Neuronal stem cell (in vitro differentiated cells): ENCODE results near the gene AGAP1.
A peak's percentile ranks its signal among the peaks of the same experiment; 100 is the strongest.

Source experiments
- DNase-seq: peaks from one replicate; pipeline ENCODE4 v3.0.0-alpha.2; 2013; ENCODE audit warnings: low spot score
- H2AFZ ChIP-seq: one replicate; pipeline ENCODE4 v1.6.1; 2013; ENCODE audit warnings: mild to moderate bottlenecking, low read length, inconsistent platforms
- H2AK5ac ChIP-seq: 2 replicates; pipeline ENCODE4 v1.6.1; 2013; ENCODE audit warnings: low read depth, mild to moderate bottlenecking, inconsistent platforms, low read length, moderate library complexity, mixed read lengths
- H2BK120ac ChIP-seq: 2 replicates; pipeline ENCODE4 v1.6.1; 2013; ENCODE audit warnings: low read depth, mild to moderate bottlenecking, inconsistent platforms, low read length, moderate library complexity, mixed read lengths
- H2BK12ac ChIP-seq: one replicate; pipeline ENCODE4 v1.6.1; 2013; ENCODE audit warnings: low read length, inconsistent platforms
- H2BK15ac ChIP-seq: 2 replicates; pipeline ENCODE4 v1.6.1; 2013; ENCODE audit warnings: mild to moderate bottlenecking, low read length, inconsistent platforms, mixed read lengths
- H2BK5ac ChIP-seq: one replicate; pipeline ENCODE4 v1.6.1; 2013; ENCODE audit warnings: inconsistent platforms, mild to moderate bottlenecking, low read length, moderate library complexity
- H3K14ac ChIP-seq: one replicate; pipeline ENCODE4 v1.6.1; 2013; ENCODE audit warnings: low read length, inconsistent platforms
- H3K18ac ChIP-seq: 2 replicates; pipeline ENCODE4 v1.6.1; 2013; ENCODE audit warnings: low read length, inconsistent platforms
- H3K23ac ChIP-seq: 2 replicates; pipeline ENCODE4 v1.6.1; 2013; ENCODE audit warnings: low read depth, mild to moderate bottlenecking, mixed read lengths, low read length, inconsistent platforms; ENCODE audit not compliant: poor library complexity
- H3K27ac ChIP-seq: replicated peaks from 3 replicates; pipeline ENCODE4 v1.5.1; 2013; ENCODE audit warnings: low read length, inconsistent platforms
- H3K27me3 ChIP-seq, 3 experiments: 2 replicates each; pipeline ENCODE4 v1.6.1; 2013; ENCODE audit warnings: low read length in 3 of 3, mild to moderate bottlenecking in 2 of 3, inconsistent platforms in 1 of 3, low read depth in 1 of 3, mixed read lengths in 1 of 3, moderate library complexity in 1 of 3; ENCODE audit not compliant: control insufficient read depth in 3 of 3, insufficient read depth in 3 of 3
- H3K36me3 ChIP-seq, 2 donors: replicated peaks in 1 of 2; 2 replicates each; pipeline ENCODE4 v1.6.1; 2013; ENCODE audit warnings: low read length in 2 of 2; ENCODE audit not compliant: control insufficient read depth in 2 of 2, insufficient read depth in 2 of 2
- H3K4ac ChIP-seq: 2 replicates; pipeline ENCODE4 v1.6.1; 2013; ENCODE audit warnings: inconsistent platforms, mild to moderate bottlenecking, low read length, moderate library complexity
- H3K4me1 ChIP-seq, 2 donors: 1 replicate in 1 of 2; 2 replicates in 1 of 2; pipeline ENCODE4 v1.6.1; 2013; ENCODE audit warnings: low read length in 2 of 2, low read depth in 1 of 2; ENCODE audit not compliant: control insufficient read depth in 2 of 2, insufficient read depth in 1 of 2
- H3K4me2 ChIP-seq: one replicate; pipeline ENCODE4 v1.6.1; 2013; ENCODE audit warnings: mild to moderate bottlenecking, low read length, inconsistent platforms; ENCODE audit not compliant: insufficient read depth, poor library complexity, severe bottlenecking
- H3K4me3 ChIP-seq, 2 donors: 2 replicates each; pipeline ENCODE4 v1.5.1; 2013; ENCODE audit warnings: low read length in 2 of 2, mild to moderate bottlenecking in 2 of 2, inconsistent platforms in 1 of 2, moderate library complexity in 1 of 2
- H3K79me1 ChIP-seq: one replicate; pipeline ENCODE4 v1.6.1; 2013; ENCODE audit warnings: low read depth, mild to moderate bottlenecking, inconsistent platforms, low read length, moderate library complexity
- H3K9ac ChIP-seq: one replicate; pipeline ENCODE4 v1.6.1; 2013; ENCODE audit warnings: mild to moderate bottlenecking, low read depth, low read length, inconsistent platforms; ENCODE audit not compliant: poor library complexity
- H3K9me3 ChIP-seq, 2 donors: replicated peaks in 1 of 2; 2 replicates each; pipeline versions ENCODE3 to v1.6.1; 2013; ENCODE audit warnings: low read length in 2 of 2, mild to moderate bottlenecking in 2 of 2, inconsistent platforms in 1 of 2, low read depth in 1 of 2, mixed read lengths in 1 of 2, moderate library complexity in 1 of 2; ENCODE audit not compliant: control insufficient read depth in 2 of 2, insufficient read depth in 1 of 2
- H4K8ac ChIP-seq: one replicate; pipeline ENCODE4 v1.6.1; 2013; ENCODE audit warnings: low read depth, mild to moderate bottlenecking, inconsistent platforms, low read length, moderate library complexity
- H4K91ac ChIP-seq: one replicate; pipeline ENCODE4 v1.6.1; 2013; ENCODE audit warnings: low read length, low read depth, mild to moderate bottlenecking, inconsistent platforms; ENCODE audit not compliant: poor library complexity
- WGBS, 2 donors: extraction: QIAGEN DNeasy Blood & Tissue Kit; methylation state at CpG; one replicate each; pipeline ENCODE4 v1.1.7; 2013; ENCODE audit warnings: missing lambda C conversion rate in 2 of 2, mixed read lengths in 1 of 2; ENCODE audit not compliant: insufficient read length in 2 of 2, insufficient replicate concordance in 1 of 2; ENCODE audit errors: extremely low coverage in 2 of 2; 5-methylcytosine and 5-hydroxymethylcytosine counted together

AGAP1 gene

GRCh38 chr2:235685024-235685721, 191.3 kb downstream of the AGAP1 start:
- Histone ChIP-seq H2BK5ac (no peak overlapping the region), H2BK12ac (peak overlapping the region; percentile 85), H3K14ac (no peak overlapping the region), H2AK5ac (peak overlapping the region; percentile 65), H3K4ac (peak overlapping the region; percentile 13), H3K27ac (no peak overlapping the region), H3K4me1 (peaks cover 0 to 5% of the 10 kb centered on the region in 2 donors), H3K27me3 (no peaks in the 10 kb centered on the region), H4K91ac (no peak overlapping the region), H2BK120ac (no peak overlapping the region), H2BK15ac (no peak overlapping the region), H3K4me2 (no peak overlapping the region), H2AFZ (no peak overlapping the region), H3K18ac (peak overlapping the region; percentile 69), H3K36me3 (peaks cover 0 to 9% of the 10 kb centered on the region in 2 donors), H3K4me3 (no peak overlapping the region), H3K9me3 (no peaks in the 10 kb centered on the region), H4K8ac (no peak overlapping the region), H3K79me1 (peaks cover 18% of the 10 kb centered on the region), H3K9ac (no peak overlapping the region), H3K23ac (no peak overlapping the region)
- DNase-seq: no peak
- no CpG with 5 or more reads among the region's 10 CpGs for WGBS, 2 donors

GRCh38 chr2:235688511-235689426, 194.9 kb downstream of the AGAP1 start:
- Histone ChIP-seq H2AK5ac (no peak overlapping the region), H3K14ac (no peak overlapping the region), H2AFZ (no peak overlapping the region), H3K4me2 (no peak overlapping the region), H4K91ac (no peak overlapping the region), H3K79me1 (peaks cover 32% of the 10 kb centered on the region), H2BK120ac (no peak overlapping the region), H4K8ac (no peak overlapping the region), H3K9me3 (no peaks in the 10 kb centered on the region), H3K4ac (no peak overlapping the region), H3K4me3 (no peak overlapping the region), H3K9ac (no peak overlapping the region), H3K18ac (peak overlapping the region; percentile 7), H2BK5ac (no peak overlapping the region), H3K27ac (no peak overlapping the region), H2BK12ac (no peak overlapping the region), H2BK15ac (no peak overlapping the region), H3K4me1 (peaks cover 16 to 25% of the 10 kb centered on the region in 2 donors), H3K23ac (no peak overlapping the region), H3K27me3 (no peaks in the 10 kb centered on the region), H3K36me3 (peaks cover 0 to 6% of the 10 kb centered on the region in 2 donors)
- WGBS, 2 donors: no CpG with 5 or more reads among the region's 26 CpGs
- no peak for DNase-seq

- Histone ChIP-seq H2BK5ac (no peak overlapping the region), H3K36me3 (peaks cover 0 to 6% of the 10 kb centered on the region in 2 donors), H3K27me3 (no peaks in the 10 kb centered on the region), H2BK120ac (no peak overlapping the region), H3K9me3 (no peaks in the 10 kb centered on the region), H3K18ac (no peak overlapping the region), H2AFZ (no peak overlapping the region), H3K4me2 (no peak overlapping the region), H3K23ac (no peak overlapping the region), H4K91ac (no peak overlapping the region), H3K14ac (no peak overlapping the region), H3K79me1 (peaks cover 30% of the 10 kb centered on the region), H3K4me3 (no peak overlapping the region), H3K4me1 (peaks cover 16 to 25% of the 10 kb centered on the region in 2 donors), H2BK15ac (no peak overlapping the region), H3K27ac (no peak overlapping the region), H2AK5ac (no peak overlapping the region), H3K4ac (no peak overlapping the region), H3K9ac (no peak overlapping the region), H2BK12ac (no peak overlapping the region), H4K8ac (no peak overlapping the region)
- WGBS, 2 donors: no CpG with 5 or more reads among the region's 4 CpGs
- DNase-seq: no peak
These were observed 195.6 kb downstream of the AGAP1 start for GRCh38 chr2:235689427-235689853.
